H1 (cell line): ENCODE results near the gene SLC12A2. TPM values are rescaled to one million over a fixed set of nuclear protein-coding genes. Genes with fewer than 3 reads are reported as not detected.

Experiments used
- CTCF ChIA-PET: fragments of 300-600 bp; sonication (Branson Sonifier 250); formaldehyde crosslinking; loops from one replicate; lab custom pipeline; 2021; ENCODE audit not compliant: partially characterized antibody; lab: Charles Lee
- POLR2A ChIA-PET: fragments of 300-600 bp; sonication (Branson Sonifier 250); formaldehyde crosslinking; loops from one replicate; lab custom pipeline; 2021; ENCODE audit warnings: inconsistent platforms; ENCODE audit not compliant: partially characterized antibody; lab: Charles Lee
- DNase-seq, 2 experiments: peaks; one replicate each; pipeline versions ENCODE4 v3.0.0 to v3.0.0-alpha.2; 2010 to 2022; ENCODE audit warnings: low spot score in 2 of 2, low read depth in 1 of 2, mixed read lengths in 1 of 2
- FAIRE-seq: peaks from 2 replicates; lab custom pipeline; 2011; peaks lifted over from hg19 to GRCh38; lab: Jason Lieb, UNC
- H2AFZ ChIP-seq: 2 replicates; pipeline ENCODE4 v1.8.1; 2012; ENCODE audit warnings: low read length, inconsistent platforms
- H2AK5ac ChIP-seq: 2 replicates; pipeline ENCODE4 v1.6.1; 2013; ENCODE audit warnings: low read depth, low read length
- H2BK120ac ChIP-seq: replicated peaks from 2 replicates; pipeline ENCODE3; 2013; ENCODE audit warnings: low read depth, low read length, inconsistent platforms
- H2BK12ac ChIP-seq: 2 replicates; pipeline ENCODE4 v1.6.1; 2013; ENCODE audit warnings: low read depth, low read length
- H2BK15ac ChIP-seq: 2 replicates; pipeline ENCODE4 v1.6.1; 2013; ENCODE audit warnings: low read length
- H2BK20ac ChIP-seq: 2 replicates; pipeline ENCODE4 v1.6.1; 2013; ENCODE audit warnings: low read length
- H2BK5ac ChIP-seq: 2 replicates; pipeline ENCODE4 v1.6.1; 2013; ENCODE audit warnings: low read depth, low read length
- H3K14ac ChIP-seq: 2 replicates; pipeline ENCODE4 v1.6.1; 2013; ENCODE audit warnings: inconsistent platforms; ENCODE audit not compliant: insufficient read length
- H3K18ac ChIP-seq: 2 replicates; pipeline ENCODE4 v1.6.1; 2013; ENCODE audit warnings: low read length; ENCODE audit errors: extremely low read depth
- H3K23ac ChIP-seq: 2 replicates; pipeline ENCODE4 v1.6.1; 2013; ENCODE audit warnings: inconsistent platforms; ENCODE audit not compliant: insufficient read length
- H3K23me2 ChIP-seq: 2 replicates; pipeline ENCODE4 v1.6.1; 2013; ENCODE audit warnings: low read depth, low read length
- H3K27ac ChIP-seq: 2 replicates; pipeline ENCODE4 v1.6.1; 2011; ENCODE audit warnings: low read depth, low read length, inconsistent platforms
- H3K27me3 ChIP-seq, 4 experiments: replicated peaks in 1 of 4; 1 replicate in 1 of 4; 2 replicates in 3 of 4; pipeline versions ENCODE4 v1.6.1 to v1.8.1; 2011 to 2013; ENCODE audit warnings: low read length in 3 of 4, mild to moderate bottlenecking in 3 of 4, inconsistent platforms in 2 of 4, mixed read lengths in 2 of 4, moderate library complexity in 1 of 4; ENCODE audit not compliant: control insufficient read depth in 3 of 4, insufficient read depth in 3 of 4; ENCODE audit errors: extremely low read depth in 1 of 4
- H3K36me3 ChIP-seq, 4 experiments: 2 replicates each; pipeline versions ENCODE4 v1.6.1 to v1.8.1; 2011 to 2013; ENCODE audit warnings: mild to moderate bottlenecking in 4 of 4, low read length in 3 of 4, moderate library complexity in 2 of 4, control low read depth in 1 of 4, inconsistent platforms in 1 of 4; ENCODE audit not compliant: insufficient read depth in 4 of 4, control insufficient read depth in 2 of 4
- H3K4ac ChIP-seq: replicated peaks from 2 replicates; pipeline ENCODE3; 2013; ENCODE audit warnings: low read length, low read depth, mixed read lengths, inconsistent platforms; ENCODE audit not compliant: insufficient read length
- H3K4me1 ChIP-seq, 4 experiments: replicated peaks in 1 of 4; 1 replicate in 1 of 4; 2 replicates in 3 of 4; pipeline versions ENCODE4 v1.6.1 to v1.8.1; 2011 to 2013; ENCODE audit warnings: low read length in 3 of 4, inconsistent platforms in 2 of 4, mixed read lengths in 1 of 4; ENCODE audit not compliant: insufficient read depth in 4 of 4, control insufficient read depth in 3 of 4
- H3K4me2 ChIP-seq, 2 experiments: 2 replicates each; pipeline versions ENCODE4 v1.6.1 to v1.8.1; 2011 to 2013; ENCODE audit warnings: low read depth in 2 of 2, low read length in 2 of 2, control low read depth in 1 of 2, inconsistent platforms in 1 of 2, mild to moderate bottlenecking in 1 of 2; ENCODE audit not compliant: insufficient read depth in 1 of 2
- H3K4me3 ChIP-seq, 4 experiments: fragments of 200-600, 300-600 bp in 1 of 4; sonication (generic), shearing (Covaris generic), sonication (Bioruptor Twin) in 1 of 4; 2 replicates each; pipeline versions ENCODE4 v1.5.1 to v1.8.1; 2011 to 2016; ENCODE audit warnings: low read length in 4 of 4, low read depth in 3 of 4, control low read depth in 2 of 4, inconsistent platforms in 2 of 4, mild to moderate bottlenecking in 2 of 4, mixed read lengths in 1 of 4, moderate library complexity in 1 of 4; ENCODE audit not compliant: insufficient read depth in 2 of 4; ENCODE audit errors: extremely low read depth in 1 of 4
- H3K56ac ChIP-seq: replicated peaks from 2 replicates; pipeline ENCODE3; 2013; ENCODE audit warnings: low read depth, mild to moderate bottlenecking, mixed read lengths, low read length, inconsistent platforms; ENCODE audit not compliant: insufficient read length
- H3K79me1 ChIP-seq: 2 replicates; pipeline ENCODE4 v1.6.1; 2013; ENCODE audit warnings: low read depth, low read length, control low read depth
- H3K79me2 ChIP-seq, 2 experiments: 2 replicates each; pipeline versions ENCODE4 v1.6.1 to v1.8.1; 2012 to 2013; ENCODE audit warnings: low read length in 2 of 2, mild to moderate bottlenecking in 2 of 2, inconsistent platforms in 1 of 2; ENCODE audit not compliant: insufficient read depth in 2 of 2, control insufficient read depth in 1 of 2
- H3K9ac ChIP-seq, 4 experiments: replicated peaks in 1 of 4; 1 replicate in 1 of 4; 2 replicates in 3 of 4; pipeline versions ENCODE4 v1.6.1 to v1.8.1; 2011 to 2013; ENCODE audit warnings: low read depth in 3 of 4, low read length in 3 of 4, control low read depth in 2 of 4, mild to moderate bottlenecking in 2 of 4, moderate library complexity in 2 of 4, inconsistent platforms in 1 of 4; ENCODE audit errors: extremely low read depth in 1 of 4
- H3K9me3 ChIP-seq, 2 experiments: 2 replicates each; pipeline versions ENCODE4 v1.6.1 to v1.8.1; 2012 to 2013; ENCODE audit warnings: mild to moderate bottlenecking in 2 of 2, moderate library complexity in 2 of 2, control low read depth in 1 of 2, inconsistent platforms in 1 of 2, low read depth in 1 of 2, low read length in 1 of 2, mixed read lengths in 1 of 2; ENCODE audit not compliant: insufficient read depth in 2 of 2
- H4K20me1 ChIP-seq, 2 experiments: replicated peaks in 1 of 2; 2 replicates each; pipeline versions ENCODE3 to v1.8.1; 2011 to 2013; ENCODE audit warnings: inconsistent platforms in 2 of 2, low read length in 2 of 2, mild to moderate bottlenecking in 1 of 2; ENCODE audit not compliant: insufficient read depth in 2 of 2, control insufficient read depth in 1 of 2
- H4K5ac ChIP-seq: 2 replicates; pipeline ENCODE4 v1.6.1; 2013; ENCODE audit warnings: low read length, low read depth, mixed read lengths, inconsistent platforms; ENCODE audit not compliant: insufficient read length
- H4K8ac ChIP-seq: 2 replicates; pipeline ENCODE4 v1.8.0; 2013; ENCODE audit warnings: mild to moderate bottlenecking, moderate library complexity, low read length, inconsistent platforms; ENCODE audit not compliant: insufficient read depth; ENCODE audit errors: extremely low read depth
- H4K91ac ChIP-seq: replicated peaks from 2 replicates; pipeline ENCODE3; 2013; ENCODE audit warnings: low read length, mixed read lengths, inconsistent platforms; ENCODE audit not compliant: insufficient read length
- BACH1 ChIP-seq: IDR thresholded peaks from 2 replicates; pipeline ENCODE4 v1.6.1; 2012; ENCODE audit warnings: low read length, improper control_type of control experiment
- CREB1 ChIP-seq: IDR thresholded peaks from 2 replicates; pipeline ENCODE4 v1.6.1; 2012; ENCODE audit warnings: inconsistent platforms
- PHF8 ChIP-seq: fragments of 200-600 bp; sonication (generic); conservative IDR thresholded peaks from 2 replicates; pipeline ENCODE4 v1.7.1; 2012; ENCODE audit warnings: low read depth, mild to moderate bottlenecking, inconsistent platforms, low read length, moderate library complexity
- RBBP5 ChIP-seq: IDR thresholded peaks from 2 replicates; pipeline ENCODE4 v1.7.1; 2012; ENCODE audit warnings: low read depth, mild to moderate bottlenecking, inconsistent platforms, low read length, moderate library complexity, borderline replicate concordance
- SP4 ChIP-seq: IDR thresholded peaks from 2 replicates; pipeline ENCODE4 v1.6.1; 2012; ENCODE audit warnings: low read length, inconsistent platforms
- TAF1 ChIP-seq: IDR thresholded peaks from 2 replicates; pipeline ENCODE4 v1.6.1; 2011; ENCODE audit warnings: mild to moderate bottlenecking, low read depth, low read length
- TAF7 ChIP-seq: optimal IDR thresholded peaks from 2 replicates; pipeline ENCODE3; 2011; ENCODE audit warnings: low read depth, mild to moderate bottlenecking, inconsistent platforms, low read length, moderate library complexity, borderline replicate concordance
- WGBS, 2 experiments: shearing (Covaris generic) in 1 of 2; methylation state at CpG; one replicate each; pipeline versions ENCODE4 v1.1.6 to v1.1.7; 2013 to 2015; ENCODE audit warnings: low lambda C conversion rate in 2 of 2, mixed read lengths in 2 of 2, inconsistent platforms in 1 of 2, low coverage in 1 of 2, missing lambda C conversion rate in 1 of 2; ENCODE audit not compliant: insufficient replicate concordance in 2 of 2, insufficient coverage in 1 of 2, insufficient read length in 1 of 2; ENCODE audit errors: extremely low coverage in 1 of 2, missing lambda C conversion rate in 1 of 2; 5-methylcytosine and 5-hydroxymethylcytosine counted together
- polyA plus RNA-seq, 7 experiments: library from polyadenylated mRNA; depleted of rRNA in 3 of 7; stranded (reverse) in 5 of 7; unstranded in 2 of 7; fragments of >200 nt in 5 of 7; fragments of 200-250 nt in 2 of 7; gene quantifications; 1 replicate in 5 of 7; 2 replicates in 1 of 7; 4 replicates in 1 of 7; pipeline versions ENCODE4 v1.2.1 to v1.2.3, GENCODE V29; 2011 to 2013; ENCODE audit warnings: missing spikeins in 2 of 7, mixed read lengths in 2 of 7
- total RNA-seq: library from RNA; stranded (reverse); fragmentation: NEBNext Ultra II Directional; extraction: Animal tissue kit (Norgen Biotek cat#: 25700); gene quantifications from 2 replicates; pipeline ENCODE4 v1.2.1, GENCODE V29; 2021
- TF ChIP-seq, protein P1 (sequence below), 3 experiments: IDR thresholded peaks; 1 replicate in 2 of 3; 2 replicates in 1 of 3; pipeline versions ENCODE4 v1.5.1 to v1.6.1; 2011; ENCODE audit warnings: low read length in 3 of 3, mild to moderate bottlenecking in 3 of 3, inconsistent platforms in 2 of 3, low read depth in 1 of 3, moderate library complexity in 1 of 3; ENCODE audit not compliant: insufficient read depth in 1 of 3; ENCODE audit errors: control extremely low read depth in 1 of 3
- TF ChIP-seq, protein P2 (sequence below): IDR thresholded peaks from 2 replicates; pipeline ENCODE4 v1.6.1; 2011; ENCODE audit warnings: low read depth, mild to moderate bottlenecking, low read length; ENCODE audit not compliant: insufficient read depth

The SLC12A2 gene
- total and polyA plus RNA-seq, 2 of the 8 experiments (the other 6 are each of a cell fraction or from before 2014, with no cell fraction given) = 2.6 to 16.2 TPM

DNA sequence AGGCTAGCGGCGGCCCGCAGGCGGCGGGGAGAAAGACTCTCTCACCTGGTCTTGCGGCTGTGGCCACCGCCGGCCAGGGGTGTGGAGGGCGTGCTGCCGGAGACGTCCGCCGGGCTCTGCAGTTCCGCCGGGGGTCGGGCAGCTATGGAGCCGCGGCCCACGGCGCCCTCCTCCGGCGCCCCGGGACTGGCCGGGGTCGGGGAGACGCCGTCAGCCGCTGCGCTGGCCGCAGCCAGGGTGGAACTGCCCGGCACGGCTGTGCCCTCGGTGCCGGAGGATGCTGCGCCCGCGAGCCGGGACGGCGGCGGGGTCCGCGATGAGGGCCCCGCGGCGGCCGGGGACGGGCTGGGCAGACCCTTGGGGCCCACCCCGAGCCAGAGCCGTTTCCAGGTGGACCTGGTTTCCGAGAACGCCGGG, 253 bp downstream of the SLC12A2 start:
- H3K9ac ChIP-seq = peak overlapping the region in 2 of 4 experiments; percentile 72 to 76; a peak in 3 of 7 replicates
- FAIRE-seq = no peak
- POLR2A ChIA-PET = interaction anchor here (1.3 kb wide), 1 partner anchor 10 kb away, joined by 5 read pairs; no protein-coding TSS in a partner anchor
- TF ChIP-seq SP4 (no peak), RBBP5 (peak; percentile 87; the same call in 1 of the 2 replicates), CREB1 (peak; percentile 4; the same call in 1 of the 2 replicates), PHF8 (peak; percentile 31; the same call in 1 of the 2 replicates), TAF1 (no peak; the same call in 1 of the 2 replicates), BACH1 (no peak), TAF7 (no peak)
- TF ChIP-seq, protein P1, sequence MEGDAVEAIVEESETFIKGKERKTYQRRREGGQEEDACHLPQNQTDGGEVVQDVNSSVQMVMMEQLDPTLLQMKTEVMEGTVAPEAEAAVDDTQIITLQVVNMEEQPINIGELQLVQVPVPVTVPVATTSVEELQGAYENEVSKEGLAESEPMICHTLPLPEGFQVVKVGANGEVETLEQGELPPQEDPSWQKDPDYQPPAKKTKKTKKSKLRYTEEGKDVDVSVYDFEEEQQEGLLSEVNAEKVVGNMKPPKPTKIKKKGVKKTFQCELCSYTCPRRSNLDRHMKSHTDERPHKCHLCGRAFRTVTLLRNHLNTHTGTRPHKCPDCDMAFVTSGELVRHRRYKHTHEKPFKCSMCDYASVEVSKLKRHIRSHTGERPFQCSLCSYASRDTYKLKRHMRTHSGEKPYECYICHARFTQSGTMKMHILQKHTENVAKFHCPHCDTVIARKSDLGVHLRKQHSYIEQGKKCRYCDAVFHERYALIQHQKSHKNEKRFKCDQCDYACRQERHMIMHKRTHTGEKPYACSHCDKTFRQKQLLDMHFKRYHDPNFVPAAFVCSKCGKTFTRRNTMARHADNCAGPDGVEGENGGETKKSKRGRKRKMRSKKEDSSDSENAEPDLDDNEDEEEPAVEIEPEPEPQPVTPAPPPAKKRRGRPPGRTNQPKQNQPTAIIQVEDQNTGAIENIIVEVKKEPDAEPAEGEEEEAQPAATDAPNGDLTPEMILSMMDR (IDR thresholded peaks at IDR 0.05; ENCODE audit: control extremely low read depth in 1 of 3, insufficient read depth in 1 of 3, low read depth in 1 of 3, low read length in 3 of 3) = peak in 1 of 3 experiments; percentile 23; a peak in 1 of 4 replicates
- TF ChIP-seq, protein P2, sequence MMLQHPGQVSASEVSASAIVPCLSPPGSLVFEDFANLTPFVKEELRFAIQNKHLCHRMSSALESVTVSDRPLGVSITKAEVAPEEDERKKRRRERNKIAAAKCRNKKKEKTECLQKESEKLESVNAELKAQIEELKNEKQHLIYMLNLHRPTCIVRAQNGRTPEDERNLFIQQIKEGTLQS = no peak

More for the DNA sequence above, 253 bp downstream of the SLC12A2 start:
- CTCF ChIA-PET = interaction anchor here (1.2 kb wide), 1 partner anchor 510 kb away, joined by 3 read pairs; no protein-coding TSS in a partner anchor
- Histone ChIP-seq H3K23ac (no peak overlapping the region), H4K5ac (no peak overlapping the region), H3K4ac (no peak overlapping the region), H3K36me3 (no peaks in the 10 kb centered on the region), H3K4me1 (peaks cover 2 to 11% (median 3%) of the 10 kb centered on the region in 4 experiments; a peak in 6 of 7 replicates), H3K79me2 (peaks cover 0 to 11% of the 10 kb centered on the region in 2 experiments; a peak in 2 of 4 replicates), H2AK5ac (no peak overlapping the region), H4K20me1 (peaks cover 10 to 15% of the 10 kb centered on the region in 2 experiments), H4K91ac (no peak overlapping the region), H3K27me3 (peaks cover 0 to 16% (median 9%) of the 10 kb centered on the region in 4 experiments; a peak in 4 of 7 replicates), H3K27ac (no peak overlapping the region; the same call in 1 of the 2 replicates), H3K4me3 (peak overlapping the region; percentile 57 to 87 (median 74)), H3K9me3 (no peaks in the 10 kb centered on the region), H3K56ac (no peak overlapping the region), H2BK12ac (no peak overlapping the region), H3K18ac (no peak overlapping the region), H3K14ac (no peak overlapping the region), H3K23me2 (peaks cover 10% of the 10 kb centered on the region), H2BK15ac (no peak overlapping the region), H2BK120ac (no peak overlapping the region), H2AFZ (no peak overlapping the region; the same call in 1 of the 2 replicates), H2BK20ac (no peak overlapping the region), H3K79me1 (0 out of 2 replicates have a peak, but pooled peaks cover 2% of the 10 kb centered on the region), H4K8ac (peak overlapping the region; percentile 57; the same call in 1 of the 2 replicates), H3K4me2 (peak overlapping the region; percentile 97 to 99), H2BK5ac (no peak overlapping the region)
- WGBS, 2 experiments = 1% methylated on average over 32 of the region's 53 CpGs; no CpG with 5 or more reads in 1 of the 2 experiments
- DNase-seq = peak in 1 of 2 experiments; percentile 81
